Measurements from ENCODE around the gene RRP8. TPM values are rescaled to one million over a fixed set of nuclear protein-coding genes. Genes with fewer than 3 reads are reported as not detected.

Gene RRP8
- total RNA-seq, 1 donor from 2014 or later, result 11.3 TPM

Other genes starting within 250 kb of the RRP8 start
- gene SMPD1, start 213.1 kb downstream of the RRP8 start, total RNA-seq, result 9.6 TPM
- 16.5 TPM for gene APBB1, start 184.5 kb downstream of the RRP8 start, total RNA-seq
- 1.9 TPM for gene HPX, start 162.6 kb downstream of the RRP8 start, total RNA-seq
- gene TRIM3, start 129.7 kb downstream of the RRP8 start, total RNA-seq, result 21.4 TPM
- gene ARFIP2, start 122.3 kb downstream of the RRP8 start, total RNA-seq, result 28.6 TPM
- gene TIMM10B, start 122.1 kb downstream of the RRP8 start, total RNA-seq, result 21.7 TPM
- 7.0 TPM for gene DNHD1, start 106.3 kb downstream of the RRP8 start, total RNA-seq
- 104 TPM for gene ILK, start 158 bp upstream of the RRP8 start, total RNA-seq
- gene TAF10, start 8.6 kb upstream of the RRP8 start, total RNA-seq, result 15.3 TPM
- gene TPP1, start 15.8 kb upstream of the RRP8 start, total RNA-seq, result 29.9 TPM
- 29.0 TPM for gene DCHS1, start 52.2 kb upstream of the RRP8 start, total RNA-seq
- gene MRPL17, start 79.7 kb upstream of the RRP8 start, total RNA-seq, result 22.6 TPM
- gene OR2AG2, start 168.4 kb upstream of the RRP8 start, total RNA-seq, result 0.10 TPM
- not detected for gene OR2AG1, start 179.4 kb upstream of the RRP8 start, total RNA-seq
- gene OR6A2, start 196.1 kb upstream of the RRP8 start, total RNA-seq, result 0.20 TPM
- gene OR10A5, start 242.1 kb upstream of the RRP8 start, total RNA-seq, result not detected